Thoracic aorta (tissue), 2 donors: Measurements from ENCODE around the gene UNC5A. TPM values are rescaled to one million over a fixed set of nuclear protein-coding genes. Genes with fewer than 3 reads are reported as not detected.

ENCODE experiments used
- ATAC-seq: fragments of 150-250 bp; one replicate; pipeline ENCODE4 v1.8.0; 2017; ENCODE audit warnings: low read depth; ENCODE audit not compliant: insufficient number of reproducible peaks, low FRiP score
- DNase-seq: peaks from one replicate; pipeline ENCODE4 v3.0.0-alpha.2; 2020; ENCODE audit warnings: low spot score
- H3K27ac ChIP-seq, 2 donors: fragments of 200-600 bp; sonication (generic); 1 replicate in 1 of 2; 2 replicates in 1 of 2; pipeline ENCODE4 v1.5.1; 2016; ENCODE audit warnings: mild to moderate bottlenecking in 2 of 2, moderate library complexity in 2 of 2
- H3K27me3 ChIP-seq: fragments of 200-600 bp; sonication (generic); replicated peaks from 2 replicates; pipeline ENCODE4 v1.6.0; 2016; ENCODE audit warnings: mild to moderate bottlenecking; ENCODE audit not compliant: insufficient read depth
- H3K36me3 ChIP-seq: fragments of 200-600 bp; sonication (generic); one replicate; pipeline ENCODE4 v1.5.1; 2016
- H3K4me1 ChIP-seq, 2 donors: fragments of 200-600 bp; sonication (generic); 1 replicate in 1 of 2; 2 replicates in 1 of 2; pipeline versions ENCODE4 v1.5.1 to v1.6.0; 2016; ENCODE audit warnings: low read depth in 2 of 2, mild to moderate bottlenecking in 1 of 2; ENCODE audit not compliant: control insufficient read depth in 1 of 2
- H3K4me3 ChIP-seq: fragments of 200-600 bp; sonication (generic); 2 replicates; pipeline ENCODE4 v1.5.1; 2016; ENCODE audit warnings: mild to moderate bottlenecking
- H3K9me3 ChIP-seq: fragments of 200-600 bp; sonication (generic); 2 replicates; pipeline ENCODE4 v1.5.1; 2016
- total RNA-seq, 2 donors: library from RNA; depleted of rRNA; stranded (reverse); fragments of >200 nt; gene quantifications; one replicate each; pipeline versions ENCODE4 v1.1.0 to v1.2.3, GENCODE V29; 2016
- TF ChIP-seq, protein P1 (sequence below): fragments of 200-600 bp; sonication (generic); IDR thresholded peaks from one replicate; pipeline ENCODE4 v1.5.1; 2019; ENCODE audit warnings: antibody characterized with exemption

The UNC5A gene
- total RNA-seq, 2 donors from 2014 or later, result not detected

DNA sequence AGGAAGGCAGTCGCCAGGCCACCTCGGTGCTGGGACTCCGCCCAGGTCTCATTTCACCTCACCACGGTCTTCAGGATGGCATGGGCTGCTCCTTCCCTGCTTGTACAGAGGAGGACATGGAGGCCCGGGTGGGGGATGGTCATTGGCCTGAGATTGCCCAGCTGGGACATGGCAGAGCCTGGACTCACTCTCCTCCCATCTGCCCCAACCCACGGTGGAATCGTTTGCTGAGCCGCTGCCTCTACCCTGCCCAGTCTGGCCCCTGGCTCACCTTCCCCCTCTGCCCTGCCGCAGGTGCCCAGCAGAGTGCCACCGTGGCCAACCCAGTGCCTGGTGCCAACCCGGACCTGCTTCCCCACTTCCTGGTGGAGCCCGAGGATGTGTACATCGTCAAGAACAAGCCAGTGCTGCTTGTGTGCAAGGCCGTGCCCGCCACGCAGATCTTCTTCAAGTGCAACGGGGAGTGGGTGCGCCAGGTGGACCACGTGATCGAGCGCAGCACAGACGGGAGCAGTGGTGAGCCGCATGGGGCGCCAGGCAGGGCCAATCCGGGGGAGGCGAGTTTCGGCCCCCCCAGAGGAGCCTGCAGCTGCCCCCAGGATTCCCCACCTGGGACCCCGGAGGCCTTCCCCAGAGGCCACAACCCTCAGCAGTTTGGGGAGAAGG lies 52.1 kb downstream of the UNC5A start:
- Histone ChIP-seq H3K4me1 (no peaks in the 10 kb centered on the region), H3K4me3 (no peak overlapping the region), H3K27ac (no peak overlapping the region), H3K36me3 (no peaks in the 10 kb centered on the region), H3K27me3 (no peaks in the 10 kb centered on the region), H3K9me3 (no peaks in the 10 kb centered on the region)
- DNase-seq, result no peak
- TF ChIP-seq, protein P1, sequence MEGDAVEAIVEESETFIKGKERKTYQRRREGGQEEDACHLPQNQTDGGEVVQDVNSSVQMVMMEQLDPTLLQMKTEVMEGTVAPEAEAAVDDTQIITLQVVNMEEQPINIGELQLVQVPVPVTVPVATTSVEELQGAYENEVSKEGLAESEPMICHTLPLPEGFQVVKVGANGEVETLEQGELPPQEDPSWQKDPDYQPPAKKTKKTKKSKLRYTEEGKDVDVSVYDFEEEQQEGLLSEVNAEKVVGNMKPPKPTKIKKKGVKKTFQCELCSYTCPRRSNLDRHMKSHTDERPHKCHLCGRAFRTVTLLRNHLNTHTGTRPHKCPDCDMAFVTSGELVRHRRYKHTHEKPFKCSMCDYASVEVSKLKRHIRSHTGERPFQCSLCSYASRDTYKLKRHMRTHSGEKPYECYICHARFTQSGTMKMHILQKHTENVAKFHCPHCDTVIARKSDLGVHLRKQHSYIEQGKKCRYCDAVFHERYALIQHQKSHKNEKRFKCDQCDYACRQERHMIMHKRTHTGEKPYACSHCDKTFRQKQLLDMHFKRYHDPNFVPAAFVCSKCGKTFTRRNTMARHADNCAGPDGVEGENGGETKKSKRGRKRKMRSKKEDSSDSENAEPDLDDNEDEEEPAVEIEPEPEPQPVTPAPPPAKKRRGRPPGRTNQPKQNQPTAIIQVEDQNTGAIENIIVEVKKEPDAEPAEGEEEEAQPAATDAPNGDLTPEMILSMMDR, result no peak
- ATAC-seq, result no peak

DNA sequence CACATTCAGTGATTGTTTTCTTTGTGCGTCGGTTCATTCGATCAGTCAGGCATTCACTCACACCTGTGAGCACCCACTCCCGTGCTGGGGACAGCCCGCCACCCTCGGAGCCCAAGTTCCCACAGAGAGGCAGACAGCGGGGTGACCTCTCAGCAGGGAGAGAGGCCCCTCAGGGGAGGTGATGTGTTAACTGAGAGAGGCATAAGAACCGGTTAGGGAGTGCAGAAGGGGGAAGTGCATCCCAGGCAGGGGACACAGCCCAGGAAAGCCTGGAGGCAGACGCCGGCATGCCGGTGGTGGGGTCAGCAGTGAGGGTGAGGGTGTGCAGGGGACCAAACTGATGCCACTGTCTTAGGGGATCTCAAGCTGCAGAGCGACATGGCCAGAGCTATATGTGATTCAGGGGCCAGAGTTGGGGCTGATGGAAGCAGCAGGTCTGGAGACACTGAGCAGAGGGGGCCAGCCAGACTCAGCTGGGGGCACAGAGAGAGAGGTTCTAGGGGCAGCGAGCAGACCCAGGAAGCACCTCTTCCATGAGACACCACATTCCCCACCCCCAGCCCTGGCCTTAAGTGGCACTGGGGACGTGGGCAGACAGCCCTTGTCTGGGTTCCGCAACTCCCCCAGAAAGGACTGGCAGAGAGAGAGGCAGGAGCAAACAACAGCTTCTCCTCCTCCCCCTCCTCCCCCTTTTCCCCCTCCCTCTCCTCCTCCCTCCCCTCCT lies 52.8 kb downstream of the UNC5A start:
- Histone ChIP-seq H3K4me3 (no peak overlapping the region), H3K4me1 (no peaks in the 10 kb centered on the region), H3K27ac (no peak overlapping the region), H3K27me3 (no peaks in the 10 kb centered on the region), H3K9me3 (no peaks in the 10 kb centered on the region), H3K36me3 (no peaks in the 10 kb centered on the region)
- DNase-seq (no peak), ATAC-seq (no peak)
- TF ChIP-seq, protein P1, result no peak

GRCh38 chr5:176863765-176864098 lies 53.4 kb downstream of the UNC5A start:
- TF ChIP-seq, protein P1, result no peak
- ATAC-seq, result no peak
- H3K27me3 ChIP-seq, result no peaks in the 10 kb centered on the region

GRCh38 chr5:176864755-176865154 lies 54.4 kb downstream of the UNC5A start:
- DNase-seq (no peak), ATAC-seq (no peak)
- no peaks in the 10 kb centered on the region for H3K36me3 ChIP-seq
- no peaks in the 10 kb centered on the region for H3K27me3 ChIP-seq
- no peaks in the 10 kb centered on the region for H3K9me3 ChIP-seq
- no peak overlapping the region for H3K4me3 ChIP-seq
- TF ChIP-seq, protein P1, result no peak
- no peak overlapping the region for H3K27ac ChIP-seq
- no peaks in the 10 kb centered on the region for H3K4me1 ChIP-seq

More at GRCh38 chr5:176863765-176864098, 53.4 kb downstream of the UNC5A start:
- H3K36me3 ChIP-seq, result no peaks in the 10 kb centered on the region
- no peak for DNase-seq
- H3K9me3 ChIP-seq, result no peaks in the 10 kb centered on the region
- H3K4me1 ChIP-seq, result no peaks in the 10 kb centered on the region
- H3K4me3 ChIP-seq, result no peak overlapping the region
- H3K27ac ChIP-seq, result no peak overlapping the region

- ATAC-seq (no peak), DNase-seq (no peak)
- Histone ChIP-seq H3K4me3 (no peak overlapping the region), H3K4me1 (no peaks in the 10 kb centered on the region), H3K36me3 (no peaks in the 10 kb centered on the region), H3K9me3 (no peaks in the 10 kb centered on the region), H3K27me3 (no peaks in the 10 kb centered on the region), H3K27ac (no peak overlapping the region)
- TF ChIP-seq, protein P1, result no peak
Measured at GRCh38 chr5:176865964-176866363, 55.6 kb downstream of the UNC5A start.
